ENCODE results near the gene CYP8B1.
"Not testable (repeated sequence)": the region's sequence is repeated elsewhere in the genome, so short reads cannot be mapped to it uniquely, and the experiment has no call there.

The CYP8B1 gene

GRCh38 chr3:42884324-42884723, 8.6 kb upstream of the CYP8B1 start:
- no peak for DNase-seq

DNA sequence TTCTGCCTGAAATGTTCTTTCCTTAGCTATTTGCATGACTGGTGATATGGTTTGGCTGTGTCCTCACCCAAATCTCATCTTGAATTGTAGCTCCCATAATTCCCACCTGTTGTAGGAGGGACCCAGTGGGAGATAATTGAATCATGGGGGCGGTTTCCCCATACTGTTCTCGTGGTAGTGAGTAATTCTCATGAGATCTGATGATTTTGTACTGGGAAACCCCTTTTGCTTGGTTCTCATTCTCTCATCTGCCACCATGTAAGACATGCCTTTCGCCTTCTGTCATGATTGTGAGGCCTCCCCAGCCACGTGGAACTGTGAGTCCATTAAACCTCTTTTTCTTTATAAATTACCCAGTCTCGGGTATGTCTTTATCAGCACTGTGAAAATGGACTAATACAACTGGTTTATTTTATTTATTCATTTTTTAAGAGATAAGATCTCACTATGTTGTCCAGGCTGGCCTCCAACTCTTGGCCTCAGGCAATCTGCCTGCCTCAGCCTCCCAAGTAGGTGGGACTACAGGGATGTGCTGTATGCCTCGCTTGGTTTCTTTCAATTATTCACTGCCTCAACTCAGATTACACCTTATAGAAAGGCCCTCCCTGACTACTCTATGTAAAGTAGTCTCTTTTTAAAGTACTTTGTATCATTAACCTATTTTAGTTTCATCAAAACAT, 7.7 kb upstream of the CYP8B1 start:
- not testable (repeated sequence) for DNase-seq

DNA sequence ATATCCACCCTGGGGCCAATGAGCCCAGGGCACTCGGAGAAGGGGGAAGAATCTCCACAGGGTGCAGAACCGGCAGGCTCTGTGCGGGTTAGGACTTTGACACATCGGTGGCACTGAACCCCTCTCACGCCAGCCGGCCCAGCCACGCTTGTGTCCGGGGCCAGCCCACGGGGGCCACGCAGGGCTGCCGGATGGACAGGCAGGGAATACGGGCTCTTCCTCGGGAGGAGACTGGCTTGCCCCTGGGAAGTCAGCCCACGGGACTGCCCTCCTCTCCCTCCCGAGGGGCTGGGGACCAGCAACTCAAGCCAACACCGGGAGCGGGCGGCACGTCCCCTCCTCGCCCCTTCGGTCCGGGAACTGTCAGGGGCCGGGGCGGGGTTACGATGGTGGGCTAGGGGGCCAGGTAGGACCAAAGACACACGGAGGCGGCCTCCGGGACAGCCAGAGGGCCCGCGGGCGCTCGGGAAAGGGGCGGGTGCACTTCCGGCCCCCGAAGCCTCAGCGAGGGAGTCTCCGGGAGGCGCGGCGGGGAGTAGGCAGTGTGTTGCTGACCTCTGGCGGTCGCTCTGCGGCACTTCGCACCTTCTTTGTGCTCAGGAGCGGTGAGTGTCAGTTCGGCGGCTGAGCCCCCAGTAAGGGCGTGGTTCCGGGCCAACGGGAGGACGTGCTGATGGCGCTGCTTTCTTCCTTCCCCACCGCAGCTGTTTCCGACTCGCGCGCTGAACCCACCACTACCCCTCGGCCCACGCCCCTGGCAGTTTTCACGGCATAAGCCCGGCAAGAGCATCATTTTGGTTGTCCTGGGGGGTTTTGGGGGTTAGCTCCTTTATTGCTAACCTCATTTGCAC, 5.1 kb upstream of the CYP8B1 start:
- peak; percentile 88 for DNase-seq

GRCh38 chr3:42880183-42880582, 4.5 kb upstream of the CYP8B1 start:
- DNase-seq, result no peak

DNA sequence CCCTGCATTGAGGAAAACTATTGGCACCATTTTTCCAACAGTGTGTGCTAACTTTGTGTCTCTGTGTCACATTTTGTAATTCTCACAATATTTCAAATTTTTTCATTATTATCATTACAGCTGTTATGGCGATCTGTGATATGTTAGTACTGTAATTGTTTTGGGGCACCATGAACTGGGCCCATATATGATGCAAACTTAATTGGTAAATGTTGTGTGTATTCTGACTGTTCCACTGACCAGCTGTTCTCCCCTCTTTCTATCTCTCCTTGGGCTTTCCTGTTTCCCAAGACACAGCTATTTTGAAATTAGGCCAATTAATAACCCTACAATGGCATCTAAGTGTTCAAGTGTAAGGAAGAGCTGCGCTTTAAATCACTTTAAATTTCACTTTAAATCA, 2.2 kb upstream of the CYP8B1 start:
- DNase-seq, result no peak

DNA sequence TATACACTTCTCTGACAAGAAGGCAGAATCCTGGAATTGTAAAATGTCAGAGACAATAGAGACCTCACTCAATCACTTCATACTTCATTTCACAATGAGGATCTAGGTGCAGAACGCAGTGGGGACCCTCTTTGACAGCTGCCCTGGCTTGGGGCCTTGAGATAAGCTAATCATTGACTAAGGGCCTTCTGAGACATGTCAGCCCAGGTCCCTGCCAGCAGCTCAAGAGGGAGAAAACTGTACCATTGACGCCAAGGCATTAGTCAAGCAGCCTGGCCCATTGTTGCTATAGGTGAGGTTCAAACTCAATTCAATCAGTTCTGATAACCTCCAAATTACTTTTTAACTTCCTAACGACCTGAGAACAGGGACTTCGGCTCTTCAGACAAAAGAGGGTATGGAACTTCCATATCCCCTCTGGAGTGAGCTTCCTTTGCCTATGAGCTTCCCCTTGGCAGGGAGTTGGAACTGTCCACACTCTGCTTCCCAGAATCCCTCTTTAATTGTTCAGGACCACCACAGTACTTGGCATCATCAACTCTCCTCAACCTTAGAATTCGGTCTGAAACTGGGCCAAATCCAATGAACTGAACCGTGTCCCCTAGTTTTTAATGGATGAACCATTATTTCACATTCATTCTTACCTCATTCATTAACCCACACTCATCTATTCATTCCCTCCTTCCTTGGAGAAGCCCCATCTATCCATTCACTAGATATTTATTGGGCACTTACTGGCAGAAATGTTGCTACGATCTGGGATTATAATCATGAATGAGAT, 1.5 kb upstream of the CYP8B1 start:
- DNase-seq, result no peak

DNA sequence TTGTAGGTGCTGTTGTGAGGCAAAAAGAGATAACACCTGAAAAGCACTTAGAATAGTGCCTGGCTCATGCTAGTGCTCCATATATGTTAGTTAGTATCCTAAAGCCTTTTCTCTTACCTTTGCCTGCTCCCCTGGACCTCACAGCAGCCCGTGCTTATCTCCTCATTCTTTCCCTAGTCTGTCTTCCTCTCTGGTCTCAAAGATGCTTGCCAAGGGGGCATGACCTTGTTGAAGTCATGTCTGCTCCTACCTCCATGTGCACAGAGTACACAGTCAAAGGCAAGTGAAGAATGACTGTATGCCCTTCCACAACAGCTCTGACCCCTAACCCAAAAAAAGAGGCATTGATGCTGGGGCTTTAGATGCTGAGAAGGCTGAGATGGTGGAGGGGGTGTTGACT, 722 bp upstream of the CYP8B1 start:
- DNase-seq, result no peak

DNA sequence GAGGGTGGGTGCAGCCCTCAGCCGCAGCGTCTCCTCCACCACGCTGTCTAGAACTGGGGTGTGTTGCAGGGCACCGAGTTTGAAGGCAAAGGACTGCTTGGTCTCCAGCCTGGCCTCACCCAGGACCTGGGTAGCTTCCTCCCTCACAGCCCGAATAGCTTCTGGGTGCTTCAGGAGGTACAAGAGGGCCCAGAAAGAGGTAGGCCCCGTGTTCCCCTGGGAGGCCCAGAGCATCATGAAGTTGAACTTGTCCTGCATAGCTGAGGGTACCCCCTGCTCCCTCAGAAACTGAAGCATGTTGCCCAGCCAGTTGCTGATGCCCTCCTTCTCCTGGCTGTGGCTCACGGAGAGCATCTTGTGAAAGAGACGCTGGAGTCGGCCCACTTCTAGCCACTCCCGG, 930 bp downstream of the CYP8B1 start:
- no peak for DNase-seq

DNA sequence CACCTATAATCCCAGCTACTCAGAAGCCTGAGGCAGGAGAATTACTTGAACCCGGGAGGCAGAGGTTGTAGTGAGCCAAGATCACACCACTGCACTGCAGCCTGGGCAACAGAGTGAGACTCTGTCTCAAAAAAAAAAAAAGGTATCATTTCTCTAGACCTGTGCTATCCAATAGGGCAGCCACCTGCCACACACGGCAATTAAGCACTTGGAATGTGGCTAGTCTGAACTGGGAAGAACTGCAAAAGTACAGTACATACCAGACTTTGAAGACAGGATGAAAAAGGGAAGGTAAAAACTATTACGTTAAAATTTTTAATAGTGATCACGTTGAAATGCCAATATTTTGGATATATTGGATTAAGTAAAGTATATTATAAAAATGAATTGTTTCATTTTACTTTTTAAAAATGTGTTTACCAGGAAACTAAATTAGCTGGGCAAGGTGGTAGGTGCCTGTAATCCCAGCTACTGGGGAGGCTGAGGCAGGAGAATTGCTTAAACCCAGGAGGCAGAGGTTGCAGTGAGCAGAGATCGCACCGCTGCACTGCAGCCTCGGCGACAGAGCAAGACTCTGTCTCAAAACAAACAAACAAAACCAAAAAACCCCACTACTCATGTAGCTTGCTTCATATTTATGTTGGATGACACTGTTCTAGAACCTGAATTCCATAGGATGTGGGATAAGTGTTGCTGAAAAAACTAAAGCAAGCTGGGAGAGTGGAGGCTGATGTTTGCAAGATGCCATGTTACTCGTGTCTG, 2.3 kb downstream of the CYP8B1 start:
- no peak for DNase-seq

DNA sequence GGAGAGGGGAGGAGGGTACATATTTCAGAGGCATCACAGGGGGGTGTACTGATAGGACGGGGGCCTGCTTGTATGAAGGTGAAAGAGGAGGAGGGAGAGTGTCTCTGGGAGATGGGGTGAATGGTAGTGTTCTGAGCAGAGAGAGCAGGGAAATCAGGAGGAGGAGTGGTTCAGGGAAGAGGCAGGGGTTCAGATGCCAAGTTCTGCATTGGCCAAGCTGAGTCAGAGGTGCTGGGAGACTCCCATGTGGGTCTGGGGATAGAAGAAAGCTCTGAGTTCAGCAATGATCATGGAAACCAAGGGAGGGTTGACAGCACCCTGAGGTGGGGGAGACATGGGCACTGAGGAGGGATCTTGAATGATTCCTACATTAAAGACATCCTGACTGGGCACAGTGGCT, 3.0 kb downstream of the CYP8B1 start:
- no peak for DNase-seq

- DNase-seq, result no peak
These were observed 4.0 kb downstream of the CYP8B1 start for GRCh38 chr3:42871592-42872196.

DNA sequence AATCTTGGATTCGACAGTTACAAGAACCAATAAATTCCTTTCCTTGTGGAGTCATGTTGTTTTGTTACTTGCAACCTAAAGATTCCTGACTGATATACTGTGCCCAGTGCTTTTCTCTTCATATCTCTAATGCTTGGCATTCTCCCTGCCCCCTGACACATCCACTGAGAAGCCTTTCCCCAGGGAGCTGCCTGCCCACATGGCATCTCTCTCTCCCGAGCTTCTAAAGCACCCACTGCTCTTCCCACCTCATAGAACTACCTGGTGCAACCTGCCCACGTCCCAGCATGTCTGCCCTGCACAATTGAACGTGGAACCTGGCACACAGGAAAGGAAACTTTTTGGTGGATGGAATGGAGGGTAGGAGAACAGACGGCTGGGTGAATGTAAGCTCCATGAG, 6.8 kb downstream of the CYP8B1 start:
- no peak for DNase-seq

- no peak for DNase-seq
These were observed 8.5 kb downstream of the CYP8B1 start for GRCh38 chr3:42867138-42867537.

GRCh38 chr3:42865256-42865655, 10.4 kb downstream of the CYP8B1 start:
- no peak for DNase-seq

DNA sequence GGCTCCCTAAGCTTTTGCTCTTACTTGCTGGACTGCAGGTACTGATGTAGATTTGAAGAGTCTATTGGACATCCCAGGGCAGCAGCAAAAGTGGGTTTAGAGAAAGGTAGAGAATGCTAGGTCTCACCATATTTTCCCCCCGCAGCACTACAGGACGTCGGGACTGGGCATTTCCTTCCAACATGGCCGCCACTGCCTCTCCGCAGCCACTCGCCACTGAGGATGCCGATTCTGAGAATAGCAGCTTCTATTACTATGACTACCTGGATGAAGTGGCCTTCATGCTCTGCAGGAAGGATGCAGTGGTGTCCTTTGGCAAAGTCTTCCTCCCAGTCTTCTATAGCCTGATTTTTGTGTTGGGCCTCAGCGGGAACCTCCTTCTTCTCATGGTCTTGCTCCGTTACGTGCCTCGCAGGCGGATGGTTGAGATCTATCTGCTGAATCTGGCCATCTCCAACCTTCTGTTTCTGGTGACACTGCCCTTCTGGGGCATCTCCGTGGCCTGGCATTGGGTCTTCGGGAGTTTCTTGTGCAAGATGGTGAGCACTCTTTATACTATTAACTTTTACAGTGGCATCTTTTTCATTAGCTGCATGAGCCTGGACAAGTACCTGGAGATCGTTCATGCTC, 11.2 kb downstream of the CYP8B1 start:
- DNase-seq, result no peak

DNA sequence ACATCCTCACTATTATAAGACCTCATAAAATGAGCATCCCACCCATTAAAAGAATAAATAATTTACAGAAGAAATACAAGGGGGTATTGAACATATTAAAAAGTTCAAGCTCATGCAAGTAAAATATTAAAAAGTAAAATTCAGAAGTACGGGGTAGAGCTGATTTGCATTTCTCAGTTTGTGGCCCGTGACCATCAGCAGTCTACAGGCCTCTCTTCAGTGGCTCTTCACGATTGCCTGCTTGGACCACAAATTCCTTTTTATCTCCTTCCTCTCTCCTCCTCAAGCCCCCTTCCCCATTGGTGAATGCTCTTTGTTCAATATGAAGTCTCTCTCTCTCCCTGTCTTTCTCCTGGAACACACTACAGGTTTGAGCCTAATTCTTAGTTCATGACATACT, 19.1 kb downstream of the CYP8B1 start:
- DNase-seq, result no peak

GRCh38 chr3:42855547-42856380, 19.9 kb downstream of the CYP8B1 start:
- DNase-seq, result no peak

DNA sequence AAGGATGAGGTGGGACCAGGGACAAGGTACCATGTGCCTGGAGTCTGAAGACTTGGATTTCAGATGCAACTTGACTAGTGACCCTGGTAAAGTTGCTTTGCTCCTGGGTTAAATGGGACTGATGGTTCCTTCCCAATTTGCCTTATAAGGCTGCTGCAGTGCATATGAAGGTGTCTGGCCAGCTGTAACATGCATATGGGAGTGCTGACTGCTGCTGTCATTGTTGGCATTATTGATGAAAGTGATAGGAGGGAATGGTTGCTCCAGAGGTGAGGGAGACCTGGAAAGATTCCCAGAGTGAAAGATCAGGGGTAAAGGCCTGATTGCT, 20.5 kb downstream of the CYP8B1 start:
- DNase-seq, result no peak

DNA sequence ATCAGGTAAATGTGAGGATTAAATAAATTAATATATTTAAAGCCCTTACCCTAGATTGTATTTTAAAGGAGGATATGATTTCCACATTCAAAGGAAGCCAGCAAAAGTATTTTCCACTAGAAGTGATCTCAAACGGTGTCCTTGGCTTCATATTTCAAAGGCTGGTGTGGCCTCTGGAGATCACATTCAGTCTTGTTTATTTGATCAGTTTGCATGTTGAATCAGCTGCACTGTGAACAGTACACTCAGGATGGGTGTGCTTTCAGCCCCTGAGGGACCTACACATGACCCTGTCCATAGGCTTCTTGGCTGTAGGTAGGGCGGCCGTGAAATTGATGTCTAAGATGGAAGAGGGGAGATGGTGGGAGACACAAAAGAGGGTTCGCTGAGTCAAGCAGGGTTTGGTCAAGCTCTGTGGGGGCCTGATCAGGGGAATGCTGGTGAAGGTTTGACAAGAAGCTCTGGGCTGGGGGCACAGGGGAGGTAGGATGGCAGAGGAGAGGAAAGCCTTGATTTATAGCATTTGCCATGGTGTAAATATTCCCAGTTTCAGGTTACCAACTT, 21.9 kb downstream of the CYP8B1 start:
- no peak for DNase-seq

- no peak for DNase-seq
These were observed 22.6 kb downstream of the CYP8B1 start for GRCh38 chr3:42853056-42853455.

DNA sequence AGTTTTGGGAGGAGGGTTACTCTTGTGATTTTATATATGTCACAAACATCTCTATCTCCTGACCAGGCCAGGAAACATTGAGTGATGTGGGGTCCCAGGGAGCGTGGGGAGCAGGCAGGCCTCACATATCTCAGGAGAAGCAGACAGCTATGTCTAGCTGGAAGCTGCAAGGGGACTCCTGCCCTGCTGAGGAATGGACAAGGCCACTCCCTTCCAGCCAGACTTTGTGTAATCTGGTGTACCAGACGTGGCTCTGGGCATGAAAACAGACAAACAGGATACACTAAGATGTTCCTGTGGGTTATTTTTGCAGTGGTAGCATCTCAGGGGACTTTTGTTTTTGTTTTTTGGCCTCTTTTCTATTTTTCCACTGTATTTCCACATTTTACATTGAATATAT, 23.2 kb downstream of the CYP8B1 start:
- DNase-seq, result no peak

Data from stimulated activated CD4-positive, alpha-beta T cell treated with anti-CD3 and anti-CD28 coated beads, Interleukin-4, amount 100 ng/mL, for 24 hours (primary cell).